Spleen (tissue), 11 donors: Measurements from ENCODE around the gene PCBP3. TPM values are rescaled to one million over a fixed set of nuclear protein-coding genes. Genes with fewer than 3 reads are reported as not detected.

Experiments
- DNase-seq: peaks from one replicate; pipeline ENCODE4 v3.0.0-alpha.2; 2020
- H3K27ac ChIP-seq, 8 donors: fragments of 200-600 bp; sonication (generic) in 7 of 8; 1 replicate in 4 of 8; 2 replicates in 4 of 8; pipeline versions ENCODE4 v1.5.0 to v1.8.0; 2016 to 2021; ENCODE audit warnings: inconsistent platforms in 4 of 8, mild to moderate bottlenecking in 4 of 8, moderate library complexity in 1 of 8
- H3K27me3 ChIP-seq, 7 donors: fragments of 200-600 bp; sonication (generic) in 6 of 7; replicated peaks in 1 of 7; 1 replicate in 4 of 7; 2 replicates in 3 of 7; pipeline versions ENCODE4 v1.5.0 to v1.8.0; 2016 to 2021; ENCODE audit warnings: inconsistent platforms in 3 of 7, mild to moderate bottlenecking in 1 of 7
- H3K36me3 ChIP-seq, 6 donors: fragments of 200-600 bp; sonication (generic) in 5 of 6; 1 replicate in 4 of 6; 2 replicates in 2 of 6; pipeline versions ENCODE4 v1.5.0 to v1.8.0; 2016 to 2021; ENCODE audit warnings: inconsistent platforms in 2 of 6
- H3K4me1 ChIP-seq, 6 donors: fragments of 200-600 bp; sonication (generic) in 5 of 6; 1 replicate in 3 of 6; 2 replicates in 3 of 6; pipeline versions ENCODE4 v1.5.0 to v1.8.0; 2016 to 2021; ENCODE audit warnings: inconsistent platforms in 3 of 6
- H3K4me3 ChIP-seq, 8 donors: fragments of 200-600 bp; sonication (generic) in 7 of 8; 1 replicate in 4 of 8; 2 replicates in 4 of 8; pipeline versions ENCODE4 v1.5.0 to v1.8.0; 2016 to 2021; ENCODE audit warnings: inconsistent platforms in 4 of 8, mild to moderate bottlenecking in 4 of 8, moderate library complexity in 2 of 8
- H3K9me3 ChIP-seq, 8 donors: fragments of 200-600 bp; sonication (generic) in 7 of 8; 1 replicate in 4 of 8; 2 replicates in 4 of 8; pipeline versions ENCODE4 v1.5.0 to v1.8.0; 2016 to 2021; ENCODE audit warnings: inconsistent platforms in 4 of 8
- CTCF ChIP-seq, 11 experiments: fragments of 200-600 bp in 7 of 11; fragments of 450-650 bp in 4 of 11; sonication (generic) in 4 of 11; IDR thresholded peaks in 8 of 11; conservative IDR thresholded peaks in 3 of 11; 1 replicate in 7 of 11; 2 replicates in 4 of 11; pipeline versions ENCODE4 v1.4.0 to v1.8.0; 2016 to 2021; ENCODE audit warnings: antibody characterized with exemption in 11 of 11, inconsistent platforms in 4 of 11, mild to moderate bottlenecking in 1 of 11
- POLR2A ChIP-seq, 3 donors: fragments of 450-650 bp; IDR thresholded peaks; one replicate each; pipeline ENCODE4 v1.5.1; 2017; ENCODE audit warnings: antibody characterized with exemption in 3 of 3, mild to moderate bottlenecking in 1 of 3
- POLR2AphosphoS5 ChIP-seq, 3 donors: sonication (generic); formaldehyde crosslinking; IDR thresholded peaks; one replicate each; pipeline ENCODE4 v1.5.1; 2017; ENCODE audit warnings: antibody characterized with exemption in 3 of 3
- WGBS, 5 donors: extraction: QIAGEN DNeasy Blood & Tissue Kit in 3 of 5; methylation state at CpG; one replicate each; pipeline versions ENCODE4 v1.1.5 to v1.1.7; 2013 to 2018; 5-methylcytosine and 5-hydroxymethylcytosine counted together
- intact Hi-C: fragments of 100-400 bp; cut with DNase I; formaldehyde crosslinking; loops from one replicate; pipeline ENCODE4 v1.15.0; 2023; ENCODE audit warnings: low total_unique reads
- polyA plus RNA-seq, 3 donors: library from polyadenylated mRNA; stranded (reverse); fragments of 200-250 nt; gene quantifications; one replicate each; pipeline ENCODE4 v1.2.1, GENCODE V29; 2013
- total RNA-seq, 7 donors: library from RNA; depleted of rRNA in 3 of 7; stranded (reverse); fragments of >200 nt in 3 of 7; fragmentation: NEBNext Ultra II Directional in 4 of 7; extraction: Animal tissue kit (Norgen Biotek cat#: 25700) in 4 of 7; gene quantifications; one replicate each; pipeline versions ENCODE4 v1.1.0 to v1.2.1, GENCODE V29; 2016 to 2021
- donor health status: healthy with polysubstance abuse.
- donor health status: DM: no; HTN: no; CAD: no; lungs with moderate emphysema.
- donor health status: DM: no; HTN: no; CAD: no.
- donor health status: Bipolar disorder and iron deficiency.
- donor health status: healthy.
- donor health status: DM: no; HTN: no; CAD: no.
- donor health status: DM: yes; HTN: yes; CAD: no.

Gene PCBP3
- total and polyA plus RNA-seq, 10 donors = 4.2 to 31.6 (median 15.2) TPM

- Histone ChIP-seq H3K4me1 (peaks cover 0 to 5% (median 0%) of the 10 kb centered on the region in 6 donors), H3K27ac (no peak overlapping the region), H3K9me3 (no peaks in the 10 kb centered on the region), H3K36me3 (no peaks in the 10 kb centered on the region), H3K4me3 (no peak overlapping the region), H3K27me3 (no peaks in the 10 kb centered on the region)
- WGBS, 5 donors = 47 to 87% (median 75%) methylated on average over 13 of the region's 13 CpGs
- intact Hi-C loops = no loop called here
- no peak for DNase-seq
- no peak for TF ChIP-seq POLR2A (IDR thresholded peaks at IDR 0.05)
- no peak for TF ChIP-seq CTCF (IDR thresholded peaks at IDR 0.05 in 8 of 11, conservative IDR thresholded peaks at IDR 0.05 in 3 of 11)
- TF ChIP-seq POLR2AphosphoS5 (IDR thresholded peaks at IDR 0.05) = no peak
These were observed 80.9 kb downstream of the PCBP3 start for GRCh38 chr21:45724345-45724961.

- intact Hi-C loops = no loop called here
- Histone ChIP-seq H3K36me3 (no peaks in the 10 kb centered on the region), H3K4me3 (no peak overlapping the region), H3K27me3 (no peaks in the 10 kb centered on the region), H3K9me3 (no peaks in the 10 kb centered on the region), H3K27ac (no peak overlapping the region), H3K4me1 (peaks cover 0 to 5% (median 0%) of the 10 kb centered on the region in 6 donors)
- TF ChIP-seq CTCF (IDR thresholded peaks at IDR 0.05 in 8 of 11, conservative IDR thresholded peaks at IDR 0.05 in 3 of 11) (no peak), POLR2AphosphoS5 (IDR thresholded peaks at IDR 0.05) (no peak), POLR2A (IDR thresholded peaks at IDR 0.05) (no peak)
- WGBS, 5 donors = 76 to 86% (median 82%) methylated on average over 10 of the region's 10 CpGs
- no peak for DNase-seq
These were observed 81.7 kb downstream of the PCBP3 start for GRCh38 chr21:45724994-45725843.

GRCh38 chr21:45725844-45726200 is 82.3 kb downstream of the PCBP3 start:
- no peaks in the 10 kb centered on the region for H3K9me3 ChIP-seq
- DNase-seq = no peak
- H3K36me3 ChIP-seq = no peaks in the 10 kb centered on the region

More at GRCh38 chr21:45725844-45726200, 82.3 kb downstream of the PCBP3 start:
- no peaks in the 10 kb centered on the region for H3K27me3 ChIP-seq
- TF ChIP-seq POLR2A (IDR thresholded peaks at IDR 0.05) (no peak), POLR2AphosphoS5 (IDR thresholded peaks at IDR 0.05) (no peak), CTCF (IDR thresholded peaks at IDR 0.05 in 8 of 11, conservative IDR thresholded peaks at IDR 0.05 in 3 of 11) (no peak)
- intact Hi-C loops = no loop called here
- WGBS, 5 donors = 76 to 96% (median 91%) methylated on average over 6 to 7 of the region's 7 CpGs
- H3K4me1 ChIP-seq = peaks cover 0 to 5% (median 0%) of the 10 kb centered on the region in 6 donors
- H3K4me3 ChIP-seq = no peak overlapping the region
- no peak overlapping the region for H3K27ac ChIP-seq
